HG02840 (cell line): ENCODE data around the gene AGMO.
"Not testable (repeated sequence)": the region's sequence is repeated elsewhere in the genome, so short reads cannot be mapped to it uniquely, and the experiment has no call there.

Experiments
- ATAC-seq: cut with Tn5 transposase; IDR thresholded peaks from one replicate; pipeline ENCODE4 v1.9.1; 2021; ENCODE audit warnings: mild to moderate bottlenecking, moderate library complexity, moderate number of reproducible peaks; ENCODE audit not compliant: unreplicated experiment, low FRiP score

Gene AGMO

GRCh38 chr7:15566476-15566875, 4.7 kb upstream of the AGMO start:
- ATAC-seq: no peak

GRCh38 chr7:15560968-15561367, 847 bp downstream of the AGMO start:
- no peak for ATAC-seq

GRCh38 chr7:15559416-15559928, 2.3 kb downstream of the AGMO start:
- ATAC-seq: no peak

GRCh38 chr7:15558756-15559155, 3.1 kb downstream of the AGMO start:
- ATAC-seq: no peak

GRCh38 chr7:15557686-15558085, 4.1 kb downstream of the AGMO start:
- ATAC-seq: no peak

GRCh38 chr7:15557186-15557585, 4.6 kb downstream of the AGMO start:
- no peak for ATAC-seq

- no peak for ATAC-seq
Observed at GRCh38 chr7:15556339-15557105, 5.3 kb downstream of the AGMO start.

GRCh38 chr7:15555381-15555859, 6.4 kb downstream of the AGMO start:
- no peak for ATAC-seq

- no peak for ATAC-seq
Observed at GRCh38 chr7:15554744-15555143, 7.1 kb downstream of the AGMO start.

- ATAC-seq: no peak
Observed at GRCh38 chr7:15554081-15554480, 7.7 kb downstream of the AGMO start.

- ATAC-seq: not testable (repeated sequence)
Observed at GRCh38 chr7:15547320-15547719, 14.5 kb downstream of the AGMO start.

GRCh38 chr7:15546272-15546792, 15.5 kb downstream of the AGMO start:
- ATAC-seq: no peak

GRCh38 chr7:15544050-15544449, 17.8 kb downstream of the AGMO start:
- ATAC-seq: no peak

GRCh38 chr7:15543256-15543655, 18.6 kb downstream of the AGMO start:
- ATAC-seq: no peak

- no peak for ATAC-seq
Observed at GRCh38 chr7:15527648-15528047, 34.2 kb downstream of the AGMO start.

- no peak for ATAC-seq
Observed at GRCh38 chr7:15525652-15526263, 36.1 kb downstream of the AGMO start.

- ATAC-seq: no peak
Observed at GRCh38 chr7:15524077-15524476, 37.7 kb downstream of the AGMO start.

- not testable (repeated sequence) for ATAC-seq
Observed at GRCh38 chr7:15517865-15518264, 44.0 kb downstream of the AGMO start.

- ATAC-seq: no peak
Observed at GRCh38 chr7:15515252-15515651, 46.6 kb downstream of the AGMO start.

- no peak for ATAC-seq
Observed at GRCh38 chr7:15508258-15508657, 53.6 kb downstream of the AGMO start.

- no peak for ATAC-seq
Observed at GRCh38 chr7:15507708-15508107, 54.1 kb downstream of the AGMO start.

- ATAC-seq: no peak
Observed at GRCh38 chr7:15507171-15507570, 54.6 kb downstream of the AGMO start.
